GM18507 (cell line): ENCODE data around the gene APOL2.
A peak's percentile ranks its signal among the peaks of the same experiment; 100 is the strongest.
"Not testable (repeated sequence)": the region's sequence is repeated elsewhere in the genome, so short reads cannot be mapped to it uniquely, and the experiment has no call there.

Source experiments
- DNase-seq: peaks from one replicate; pipeline ENCODE4 v3.0.0; 2011; ENCODE audit warnings: low read depth; ENCODE audit not compliant: insufficient read length; ENCODE audit errors: extremely low spot score
- FAIRE-seq: peaks from 2 replicates; lab custom pipeline; 2011; peaks lifted over from hg19 to GRCh38; lab: Jason Lieb, UNC

The APOL2 gene

GRCh38 chr22:36263886-36264664, 24.7 kb upstream of the APOL2 start:
- DNase-seq, FAIRE-seq: not testable (repeated sequence)

- DNase-seq, FAIRE-seq: not testable (repeated sequence)
Measured at GRCh38 chr22:36263216-36263673, 23.9 kb upstream of the APOL2 start.

DNA sequence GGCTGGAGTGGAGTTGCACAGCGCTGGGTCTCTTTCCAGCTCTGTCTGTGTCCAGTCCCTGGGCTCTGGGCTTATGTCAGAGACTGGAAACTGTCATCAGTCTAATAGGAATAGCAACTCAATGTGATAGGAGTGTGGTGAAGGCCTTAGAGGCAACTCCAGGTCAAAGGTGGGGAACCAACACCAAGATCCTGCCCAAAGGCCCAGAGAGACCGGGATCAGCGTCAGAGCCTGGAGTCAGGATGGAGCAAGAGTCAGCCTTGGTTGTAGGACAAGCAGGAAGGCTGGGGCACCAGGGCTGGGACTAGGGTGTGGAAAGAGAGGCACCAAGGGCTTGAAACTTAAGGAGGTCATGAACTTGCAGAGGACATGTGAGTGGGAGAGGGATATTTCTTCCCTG, 23.0 kb upstream of the APOL2 start:
- FAIRE-seq: not testable (repeated sequence)

DNA sequence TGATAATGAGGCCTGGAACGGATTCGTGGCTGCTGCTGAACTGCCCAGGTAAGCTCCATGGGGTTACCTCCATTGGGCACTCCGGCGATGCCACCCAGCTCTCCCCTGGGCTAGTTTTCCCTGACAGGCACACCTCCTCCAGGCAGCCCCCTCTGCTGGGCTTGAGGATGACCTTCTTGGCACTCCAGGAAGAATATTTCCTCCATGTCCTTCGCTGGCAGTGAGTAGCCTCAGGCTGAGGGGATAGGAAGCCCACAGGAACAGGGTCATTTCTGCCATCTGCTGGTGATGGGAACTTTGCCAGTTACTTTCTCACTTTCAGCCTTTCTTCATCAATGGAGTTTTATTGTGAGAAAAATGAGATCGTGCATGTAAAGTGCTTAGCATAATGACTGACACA, 22.3 kb upstream of the APOL2 start:
- not testable (repeated sequence) for DNase-seq
- peak; percentile 31 for FAIRE-seq

More for the DNA sequence above, 23.0 kb upstream of the APOL2 start:
- not testable (repeated sequence) for DNase-seq

- DNase-seq (no peak), FAIRE-seq (no peak)
Measured at GRCh38 chr22:36259615-36260300, 20.4 kb upstream of the APOL2 start.

GRCh38 chr22:36258701-36259614, 19.6 kb upstream of the APOL2 start:
- DNase-seq (no peak), FAIRE-seq (peak; percentile 24)

DNA sequence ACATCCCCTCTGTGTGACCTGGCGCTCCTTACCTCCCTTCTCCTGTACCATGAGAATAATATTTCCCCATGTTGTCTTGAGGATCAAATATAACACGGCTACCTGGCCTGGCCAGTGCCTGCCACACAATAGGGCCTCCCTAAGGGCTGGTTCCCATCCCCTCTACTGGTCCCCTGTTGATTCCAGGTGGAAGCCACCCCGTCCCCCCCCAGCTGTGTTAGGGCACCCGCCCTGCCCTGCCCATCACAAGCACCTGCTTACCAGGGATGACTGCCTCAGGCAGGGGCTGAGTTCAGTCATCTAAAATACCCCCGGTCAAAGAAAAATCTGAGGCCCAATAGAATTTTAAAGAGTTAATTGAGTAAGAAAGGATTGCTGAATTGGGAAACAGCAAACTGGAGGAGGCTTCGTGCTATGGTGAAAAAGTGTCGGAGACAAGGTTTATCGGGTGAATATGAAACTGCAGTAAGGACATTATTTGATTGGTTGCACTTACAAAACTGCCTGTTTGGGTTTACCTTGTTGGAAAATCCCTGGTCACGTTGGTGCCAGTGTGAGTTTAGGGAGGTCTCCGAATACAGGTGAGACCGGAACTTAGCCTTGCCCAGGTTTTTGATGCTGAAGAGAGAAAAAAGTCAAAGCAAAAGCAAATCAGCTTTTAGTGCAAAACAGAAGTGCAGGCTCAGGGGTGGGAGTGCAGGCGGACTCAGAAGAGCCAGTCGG, 18.8 kb upstream of the APOL2 start:
- DNase-seq (no peak), FAIRE-seq (no peak)

DNA sequence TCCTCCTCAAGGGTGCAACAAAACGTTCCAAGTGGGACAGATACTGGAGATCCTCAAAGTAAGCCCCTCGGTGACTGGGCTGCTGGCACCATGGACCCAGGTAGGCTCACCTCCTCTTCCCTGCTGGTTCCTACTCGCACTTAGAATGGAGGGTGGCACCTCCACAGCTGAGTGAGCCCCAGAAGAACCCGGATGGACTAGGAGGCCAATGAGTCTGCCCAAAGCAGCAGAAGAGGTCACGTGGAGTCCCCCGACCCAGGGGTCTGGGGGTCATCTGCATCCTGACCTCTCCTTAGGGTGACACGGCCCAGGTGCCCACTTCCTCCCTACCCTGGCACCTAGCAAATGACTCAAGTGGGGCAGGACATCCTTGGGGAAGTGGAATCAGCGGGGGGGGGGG, 18.0 kb upstream of the APOL2 start:
- FAIRE-seq (no peak), DNase-seq (no peak)

DNA sequence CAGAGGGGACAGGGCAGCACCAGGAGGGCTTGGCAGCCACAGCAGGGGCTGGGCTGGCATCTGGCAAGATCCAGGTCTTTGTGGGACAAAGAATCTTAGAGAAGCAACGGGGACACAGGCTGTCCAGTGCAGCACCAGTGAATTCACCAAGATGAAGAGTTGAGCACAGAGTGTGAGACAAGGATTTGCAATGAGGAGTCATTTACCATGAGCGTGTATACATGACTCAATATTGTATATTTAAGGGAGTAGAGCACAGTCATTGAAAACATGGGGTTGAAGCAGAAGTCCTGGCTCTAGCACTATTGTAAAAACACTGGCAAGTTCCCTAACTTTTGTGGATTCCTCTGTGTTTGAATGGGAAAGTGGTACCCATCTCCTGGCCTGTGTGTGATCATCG, 17.2 kb upstream of the APOL2 start:
- DNase-seq (no peak), FAIRE-seq (no peak)

DNA sequence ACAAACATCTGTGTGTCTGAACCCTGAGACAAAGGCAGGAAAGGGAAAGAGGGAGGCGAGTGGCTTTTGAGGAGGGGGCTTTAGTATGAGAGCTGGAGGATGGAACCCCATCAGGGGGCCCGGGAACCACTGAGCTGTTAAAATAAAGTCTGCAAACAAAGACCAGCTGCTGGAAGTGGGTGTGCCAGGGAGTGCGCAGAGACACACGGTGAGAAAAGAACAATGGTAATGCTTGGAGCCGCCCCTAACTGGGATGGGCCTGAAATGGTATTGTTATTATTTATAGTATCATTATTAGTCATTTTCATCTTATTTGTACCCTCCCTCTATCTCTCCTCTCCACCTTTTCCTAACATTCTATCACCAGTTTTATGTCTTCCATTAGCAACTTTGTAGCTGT, 16.2 kb upstream of the APOL2 start:
- DNase-seq, FAIRE-seq: not testable (repeated sequence)

DNA sequence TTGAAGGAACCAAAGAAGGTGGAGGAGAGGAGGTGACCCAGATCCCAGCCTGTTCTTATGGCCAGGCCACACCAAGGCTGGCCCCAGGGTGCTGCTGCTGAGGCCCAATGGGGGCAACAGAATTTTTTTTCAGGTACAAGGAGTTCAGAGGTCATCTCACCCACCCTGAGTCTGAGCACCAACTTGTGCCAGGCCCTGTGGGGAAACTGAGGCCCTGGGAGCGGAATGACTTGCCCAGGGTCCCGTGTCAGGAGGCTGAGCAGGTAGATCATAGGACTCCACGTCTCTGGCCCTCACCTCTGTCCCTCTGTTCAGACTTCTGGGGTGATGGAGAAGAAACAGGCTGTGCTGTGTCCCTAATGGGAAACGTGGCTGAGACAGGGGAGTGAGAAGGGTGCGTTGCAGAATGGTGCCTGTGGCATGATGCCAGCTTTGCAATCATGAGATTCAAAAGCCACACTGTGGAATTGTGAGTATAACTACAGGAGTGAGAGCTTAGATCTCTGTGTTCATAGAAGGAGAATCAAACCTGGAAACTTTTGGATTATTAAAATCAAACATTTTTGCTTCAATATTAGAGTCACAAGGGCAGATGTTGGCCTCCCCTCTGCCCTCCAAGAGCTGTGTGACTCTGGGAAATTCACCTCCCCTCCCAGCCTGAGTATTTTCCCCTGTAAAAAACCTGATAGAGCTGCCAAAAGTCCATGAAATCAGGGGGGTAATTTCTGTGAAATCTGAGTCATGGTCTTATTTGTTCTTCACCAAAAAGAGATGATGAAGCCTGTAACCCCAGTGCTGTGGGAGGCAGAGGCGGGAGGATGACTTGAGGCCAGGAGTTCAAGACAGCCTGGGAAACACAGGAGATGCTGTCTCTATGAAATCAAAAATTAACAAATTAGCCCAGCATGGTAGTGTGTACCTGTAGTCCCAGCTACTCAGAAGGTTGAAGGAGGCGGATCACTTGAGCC, 14.5 kb upstream of the APOL2 start:
- peak; percentile 60 for FAIRE-seq
- DNase-seq: no peak

- FAIRE-seq (peak; percentile 97), DNase-seq (peak; percentile 35)
Measured at GRCh38 chr22:36252754-36253522, 13.6 kb upstream of the APOL2 start, which contains the start of gene APOL1. APOL1 (plus strand) TSS chr22:36253133; CDS start chr22:36254956, 1,823 bp downstream.

GRCh38 chr22:36251979-36252608, 12.8 kb upstream of the APOL2 start:
- DNase-seq: not testable (repeated sequence)
- FAIRE-seq: peak; percentile 48

DNA sequence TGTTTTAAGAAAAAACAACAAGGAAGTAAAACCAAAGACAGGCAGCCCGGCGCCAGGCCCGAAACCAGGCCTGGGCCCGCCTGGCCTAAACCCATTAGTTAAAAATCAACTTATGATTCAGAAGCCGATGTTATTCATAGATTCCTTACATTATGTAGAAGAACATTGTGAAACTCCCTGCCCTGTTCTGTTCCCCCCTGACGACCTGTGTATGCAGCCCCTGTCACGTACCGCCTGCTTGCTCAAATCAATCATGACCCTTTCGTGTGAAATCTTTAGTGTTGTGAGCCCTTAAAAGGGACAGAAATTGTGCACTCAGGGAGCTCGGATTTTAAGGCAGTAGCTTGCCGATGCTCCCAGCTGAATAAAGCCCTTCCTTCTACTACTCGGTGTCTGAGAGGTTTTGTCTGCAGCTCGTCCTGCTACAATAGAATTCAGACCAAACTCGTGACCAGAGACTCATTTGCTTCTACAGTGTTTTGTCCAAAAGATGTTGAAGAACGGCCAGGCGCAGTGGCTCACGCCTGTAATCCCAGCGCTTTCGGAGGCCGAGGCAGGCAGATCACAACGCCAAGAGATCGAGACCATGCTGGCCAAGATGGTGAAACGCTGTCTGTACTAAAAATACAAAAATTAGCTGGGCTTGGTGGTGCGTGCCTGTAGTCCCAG, 11.1 kb upstream of the APOL2 start:
- FAIRE-seq: peak; percentile 46

GRCh38 chr22:36249160-36249559, 9.8 kb upstream of the APOL2 start:
- no peak for FAIRE-seq
- no peak for DNase-seq

More for the DNA sequence above, 11.1 kb upstream of the APOL2 start:
- DNase-seq: not testable (repeated sequence)

DNA sequence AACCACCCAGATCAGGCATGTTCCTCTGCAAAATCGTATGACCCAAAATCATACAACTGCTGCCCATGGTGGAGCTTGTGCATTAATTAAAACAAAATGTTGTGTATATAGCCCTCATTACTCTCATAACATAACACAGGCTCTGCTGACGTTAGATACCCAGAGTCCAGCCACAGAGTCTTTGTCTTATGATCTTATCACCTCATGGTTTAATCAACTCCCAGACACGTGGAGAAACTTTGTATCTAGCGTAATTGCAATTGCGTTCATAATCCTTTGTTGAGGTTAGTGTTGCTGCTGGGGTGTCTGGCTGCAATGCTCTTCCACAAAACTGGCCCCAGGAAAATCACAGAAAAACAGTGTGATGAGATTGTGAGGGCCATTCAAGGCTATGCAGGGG, 8.6 kb upstream of the APOL2 start:
- DNase-seq (no peak), FAIRE-seq (no peak)
